OCI-LY3 (cell line): ENCODE results near the gene GULP1.

Source experiments
- H2AFZ ChIP-seq: fragments of 200-600, 300-600 bp; shearing (Covaris generic); 2 replicates; pipeline ENCODE4 v1.6.0; 2014; ENCODE audit warnings: antibody characterized with exemption, low read depth, low read length
- H3K27ac ChIP-seq: fragments of 200-600, 300-600 bp; sonication (generic); 2 replicates; pipeline ENCODE4 v1.5.1; 2014; ENCODE audit warnings: mild to moderate bottlenecking, low read length, moderate library complexity, mixed read lengths
- H3K27me3 ChIP-seq: fragments of 200-600, 300-600 bp; sonication (generic); 2 replicates; pipeline ENCODE4 v1.6.1; 2014; ENCODE audit warnings: low read depth, low read length, mixed read lengths
- H3K36me3 ChIP-seq: fragments of 200-600, 300-600 bp; sonication (generic); replicated peaks from 2 replicates; pipeline ENCODE3; 2014; ENCODE audit warnings: low read depth, low read length, mixed read lengths
- H3K4me1 ChIP-seq: fragments of 300-600, 200-600 bp; sonication (generic); 2 replicates; pipeline ENCODE4 v1.6.1; 2014; ENCODE audit warnings: low read length, mixed read lengths
- H3K4me2 ChIP-seq: fragments of 200-600, 300-600 bp; sonication (generic); 2 replicates; pipeline ENCODE4 v1.6.1; 2014; ENCODE audit warnings: low read length, mixed read lengths
- H3K4me3 ChIP-seq: fragments of 300-600, 200-600 bp; sonication (generic); 2 replicates; pipeline ENCODE4 v1.5.1; 2014; ENCODE audit warnings: antibody characterized with exemption, mild to moderate bottlenecking, low read length, moderate library complexity
- H3K79me2 ChIP-seq: fragments of 300-600, 200-600 bp; shearing (Covaris generic); 2 replicates; pipeline ENCODE4 v1.6.1; 2014; ENCODE audit warnings: mild to moderate bottlenecking, low read length, mixed read lengths
- H3K9ac ChIP-seq: fragments of 300-600, 200-600 bp; shearing (Covaris generic); 2 replicates; pipeline ENCODE4 v1.6.0; 2014; ENCODE audit warnings: mild to moderate bottlenecking, low read length, moderate library complexity
- H3K9me3 ChIP-seq: fragments of 200-600, 300-600 bp; shearing (Covaris generic); 2 replicates; pipeline ENCODE4 v1.6.1; 2014; ENCODE audit warnings: low read length, mixed read lengths; ENCODE audit not compliant: insufficient read depth
- H4K20me1 ChIP-seq: fragments of 200-600, 300-600 bp; sonication (generic); 2 replicates; pipeline ENCODE4 v1.6.1; 2016; ENCODE audit warnings: low read length, mixed read lengths; ENCODE audit not compliant: insufficient read depth
- EZH2phosphoT487 ChIP-seq: fragments of 200-600 bp; shearing (Covaris generic); IDR thresholded peaks from 2 replicates; pipeline ENCODE4 v1.6.1; 2018; ENCODE audit warnings: antibody characterized with exemption, mixed run types, low read depth
- TF ChIP-seq, protein P1 (sequence below): fragments of 200-600, 300-600 bp; sonication (generic); IDR thresholded peaks from 2 replicates; pipeline ENCODE4 v1.5.1; 2014; ENCODE audit warnings: antibody characterized with exemption, low read length, low read depth

GULP1 gene

DNA sequence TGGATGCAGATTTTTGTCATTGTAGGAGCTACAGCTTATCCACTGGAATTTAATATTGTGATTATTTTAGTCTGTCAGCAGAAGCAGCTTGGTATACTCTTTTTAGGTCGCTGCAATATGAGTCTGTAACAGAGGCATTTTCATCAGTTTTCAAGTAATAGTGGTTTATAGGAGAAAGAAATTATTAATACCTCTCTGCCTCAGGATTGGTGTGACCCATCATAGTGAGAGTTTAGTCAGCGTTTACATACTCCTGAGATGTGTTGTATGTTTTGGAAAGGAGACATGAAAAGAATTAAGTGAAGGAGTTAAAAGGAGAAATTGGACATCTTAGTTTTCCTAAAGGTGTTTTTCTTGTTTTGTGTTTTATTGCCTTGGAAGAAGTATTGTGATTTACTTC is 189.8 kb downstream of the GULP1 start:
- Histone ChIP-seq H3K9me3 (no peaks in the 10 kb centered on the region), H3K4me2 (no peak overlapping the region), H3K79me2 (no peaks in the 10 kb centered on the region), H3K4me1 (peaks cover 38% of the 10 kb centered on the region), H3K36me3 (no peaks in the 10 kb centered on the region), H4K20me1 (no peaks in the 10 kb centered on the region), H3K27me3 (no peaks in the 10 kb centered on the region), H3K27ac (no peak overlapping the region), H3K9ac (no peak overlapping the region), H3K4me3 (no peak overlapping the region), H2AFZ (no peak overlapping the region)
- TF ChIP-seq EZH2phosphoT487 = no peak
- TF ChIP-seq, protein P1, sequence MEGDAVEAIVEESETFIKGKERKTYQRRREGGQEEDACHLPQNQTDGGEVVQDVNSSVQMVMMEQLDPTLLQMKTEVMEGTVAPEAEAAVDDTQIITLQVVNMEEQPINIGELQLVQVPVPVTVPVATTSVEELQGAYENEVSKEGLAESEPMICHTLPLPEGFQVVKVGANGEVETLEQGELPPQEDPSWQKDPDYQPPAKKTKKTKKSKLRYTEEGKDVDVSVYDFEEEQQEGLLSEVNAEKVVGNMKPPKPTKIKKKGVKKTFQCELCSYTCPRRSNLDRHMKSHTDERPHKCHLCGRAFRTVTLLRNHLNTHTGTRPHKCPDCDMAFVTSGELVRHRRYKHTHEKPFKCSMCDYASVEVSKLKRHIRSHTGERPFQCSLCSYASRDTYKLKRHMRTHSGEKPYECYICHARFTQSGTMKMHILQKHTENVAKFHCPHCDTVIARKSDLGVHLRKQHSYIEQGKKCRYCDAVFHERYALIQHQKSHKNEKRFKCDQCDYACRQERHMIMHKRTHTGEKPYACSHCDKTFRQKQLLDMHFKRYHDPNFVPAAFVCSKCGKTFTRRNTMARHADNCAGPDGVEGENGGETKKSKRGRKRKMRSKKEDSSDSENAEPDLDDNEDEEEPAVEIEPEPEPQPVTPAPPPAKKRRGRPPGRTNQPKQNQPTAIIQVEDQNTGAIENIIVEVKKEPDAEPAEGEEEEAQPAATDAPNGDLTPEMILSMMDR = no peak

DNA sequence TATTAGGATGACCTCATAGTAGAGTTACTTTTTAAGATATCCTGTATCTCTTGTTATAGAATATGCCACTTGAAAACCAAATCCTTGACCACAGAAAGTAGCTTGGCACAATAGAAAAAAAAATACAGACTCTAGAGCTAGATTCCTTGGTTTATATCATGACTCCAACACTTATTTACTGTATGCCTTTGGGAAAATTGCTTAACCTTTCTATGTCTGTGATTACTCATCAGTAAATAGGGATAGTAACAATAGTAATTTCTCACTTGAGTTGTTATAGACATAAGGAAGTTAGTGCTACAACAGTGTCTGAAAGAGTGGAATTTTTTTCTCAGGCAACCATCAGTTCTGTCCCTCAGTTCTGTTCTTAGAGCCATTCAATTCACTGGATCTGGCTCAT is 193.8 kb downstream of the GULP1 start:
- Histone ChIP-seq H3K36me3 (no peaks in the 10 kb centered on the region), H3K79me2 (no peaks in the 10 kb centered on the region), H4K20me1 (no peaks in the 10 kb centered on the region), H3K9ac (no peak overlapping the region), H3K9me3 (no peaks in the 10 kb centered on the region), H3K4me3 (no peak overlapping the region), H3K4me2 (no peak overlapping the region), H2AFZ (no peak overlapping the region), H3K27ac (no peak overlapping the region), H3K27me3 (no peaks in the 10 kb centered on the region), H3K4me1 (no peaks in the 10 kb centered on the region)
- no peak for TF ChIP-seq EZH2phosphoT487
- TF ChIP-seq, protein P1 = no peak

DNA sequence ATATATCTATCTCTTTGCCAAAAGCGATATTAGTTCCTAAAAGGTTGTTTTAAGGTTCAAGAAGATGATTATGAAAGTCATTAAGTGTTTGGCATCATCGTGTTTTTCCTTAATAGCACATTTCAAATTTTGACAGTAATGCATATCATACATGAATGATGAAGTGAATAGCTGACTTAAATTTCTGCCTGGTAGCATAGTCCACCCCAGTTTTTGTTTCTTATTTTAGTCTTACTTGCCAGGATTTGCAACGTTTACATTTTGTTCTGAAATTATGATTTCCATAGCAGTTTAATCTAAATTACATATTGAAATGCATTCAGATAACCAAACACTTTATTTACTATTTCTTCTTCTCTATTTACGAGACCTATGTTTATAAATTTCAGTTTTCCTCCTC is 201.1 kb downstream of the GULP1 start:
- H3K4me1 ChIP-seq = no peaks in the 10 kb centered on the region
- H3K4me3 ChIP-seq = no peak overlapping the region
- no peaks in the 10 kb centered on the region for H3K79me2 ChIP-seq
- no peaks in the 10 kb centered on the region for H3K9me3 ChIP-seq
- H3K27me3 ChIP-seq = no peaks in the 10 kb centered on the region
- TF ChIP-seq EZH2phosphoT487 = no peak
- TF ChIP-seq, protein P1 = no peak
- no peak overlapping the region for H3K27ac ChIP-seq
- no peak overlapping the region for H2AFZ ChIP-seq
- no peak overlapping the region for H3K9ac ChIP-seq
- no peak overlapping the region for H3K4me2 ChIP-seq
- H3K36me3 ChIP-seq = no peaks in the 10 kb centered on the region
- H4K20me1 ChIP-seq = no peaks in the 10 kb centered on the region

DNA sequence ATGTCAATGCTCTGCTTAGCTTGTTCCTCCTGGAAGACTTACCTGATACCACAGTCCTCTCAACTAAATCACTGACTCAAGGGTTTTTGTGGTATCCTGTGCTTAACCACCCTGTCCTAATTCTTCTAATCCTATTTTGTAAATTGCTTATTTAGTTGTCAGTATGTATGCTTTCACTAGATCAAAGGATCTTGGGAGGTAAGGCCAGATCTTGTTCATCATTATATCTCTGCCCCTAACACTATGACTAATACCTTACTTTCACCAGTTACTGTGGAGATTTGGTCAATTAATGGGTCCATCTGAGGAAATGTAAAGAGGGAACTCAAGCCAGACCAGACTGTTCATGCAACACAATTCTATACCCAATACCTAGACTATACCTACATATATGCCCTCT is 203.2 kb downstream of the GULP1 start:
- TF ChIP-seq, protein P1 = no peak
- TF ChIP-seq EZH2phosphoT487 = no peak
- no peak overlapping the region for H3K4me3 ChIP-seq
- H3K27ac ChIP-seq = no peak overlapping the region

More for the DNA sequence above, 203.2 kb downstream of the GULP1 start:
- Histone ChIP-seq H2AFZ (no peak overlapping the region), H4K20me1 (no peaks in the 10 kb centered on the region), H3K36me3 (no peaks in the 10 kb centered on the region), H3K79me2 (no peaks in the 10 kb centered on the region), H3K9ac (no peak overlapping the region), H3K27me3 (no peaks in the 10 kb centered on the region), H3K4me1 (no peaks in the 10 kb centered on the region), H3K9me3 (no peaks in the 10 kb centered on the region), H3K4me2 (no peak overlapping the region)
